Thyroid gland (tissue), 4 donors: ENCODE data around the gene ZNF865. TPM values are rescaled to one million over a fixed set of nuclear protein-coding genes. Genes with fewer than 3 reads are reported as not detected.

Experiments used
- DNase-seq, 2 donors: peaks; one replicate each; pipeline ENCODE4 v3.0.0-alpha.2; 2019
- H3K27ac ChIP-seq, 3 donors: fragments of 200-600 bp; sonication (generic); 1 replicate in 2 of 3; 2 replicates in 1 of 3; pipeline ENCODE4 v1.5.1; 2016 to 2019; ENCODE audit warnings: mild to moderate bottlenecking in 1 of 3, moderate library complexity in 1 of 3
- H3K27me3 ChIP-seq: fragments of 200-600 bp; sonication (generic); one replicate; pipeline ENCODE4 v1.5.1; 2019
- H3K36me3 ChIP-seq, 2 donors: fragments of 200-600 bp; sonication (generic); one replicate each; pipeline ENCODE4 v1.5.1; 2016 to 2019
- H3K4me1 ChIP-seq, 2 donors: fragments of 200-600 bp; sonication (generic); one replicate each; pipeline ENCODE4 v1.5.1; 2017 to 2019
- H3K4me3 ChIP-seq, 3 donors: fragments of 200-600 bp; sonication (generic); replicated peaks in 1 of 3; 1 replicate in 2 of 3; 2 replicates in 1 of 3; pipeline ENCODE4 v1.5.1; 2016; ENCODE audit warnings: mild to moderate bottlenecking in 1 of 3
- H3K9me3 ChIP-seq: fragments of 200-600 bp; sonication (generic); one replicate; pipeline ENCODE4 v1.5.1; 2017
- CTCF ChIP-seq, 6 experiments: fragments of 200-600 bp in 3 of 6; fragments of 450-650 bp in 3 of 6; sonication (generic) in 3 of 6; IDR thresholded peaks; one replicate each; pipeline ENCODE4 v1.5.1; 2016 to 2019; ENCODE audit warnings: antibody characterized with exemption in 6 of 6, mild to moderate bottlenecking in 2 of 6, inconsistent platforms in 1 of 6, moderate library complexity in 1 of 6
- POLR2A ChIP-seq, 2 donors: fragments of 450-650 bp; IDR thresholded peaks; one replicate each; pipeline ENCODE4 v1.6.1; 2017; ENCODE audit warnings: antibody characterized with exemption in 2 of 2, mild to moderate bottlenecking in 2 of 2, moderate library complexity in 1 of 2
- WGBS, 2 donors: methylation state at CpG; one replicate each; pipeline ENCODE4 v1.1.5; 2017; 5-methylcytosine and 5-hydroxymethylcytosine counted together
- intact Hi-C: fragments of 100-400 bp; cut with DNase I; formaldehyde crosslinking; loops from one replicate; pipeline ENCODE4 v1.15.1; 2023
- total RNA-seq, 4 donors: library from RNA; depleted of rRNA; stranded (reverse); fragments of >200 nt; gene quantifications; one replicate each; pipeline ENCODE4 v1.2.3, GENCODE V29; 2016

ZNF865 gene
- total RNA-seq, 4 donors from 2014 or later, result 5.5 to 12.6 (median 9.1) TPM

- peaks cover 0 to 5% of the 10 kb centered on the region in 2 donors for H3K36me3 ChIP-seq
- H3K4me1 ChIP-seq, result peaks cover 39 to 54% of the 10 kb centered on the region in 2 donors
- H3K4me3 ChIP-seq, result peak within 1 kb of the TSS; percentile 40 to 84 (median 61)
- peak; percentile 80 to 84 for DNase-seq
- TF ChIP-seq POLR2A (IDR thresholded peaks at IDR 0.05), result peak in 1 of 2 donors; percentile 29
- TF ChIP-seq CTCF (IDR thresholded peaks at IDR 0.05), result no peak
- intact Hi-C loops, result no loop called here
- H3K9me3 ChIP-seq, result no peaks in the 10 kb centered on the region
- WGBS, 2 donors, result 0% methylated on average over 38 to 39 of the region's 89 CpGs
- H3K27ac ChIP-seq, result peak within 1 kb of the TSS; percentile 86 to 96 (median 91)
- no peaks in the 10 kb centered on the region for H3K27me3 ChIP-seq
These were observed 35.4 kb downstream of the ZNF865 start, which contains the start of gene ZNF580 for GRCh38 chr19:55640577-55641425. TSS of gene ZNF580 (plus strand) at chr19:55641002. CDS start at chr19:55642509, 1,507 bp downstream.

GRCh38 chr19:55641426-55642152, 36.1 kb downstream of the ZNF865 start:
- Histone ChIP-seq H3K4me3 (peak overlapping the region; percentile 40 to 84 (median 61)), H3K4me1 (peaks cover 33 to 46% of the 10 kb centered on the region in 2 donors), H3K36me3 (peaks cover 0 to 5% of the 10 kb centered on the region in 2 donors), H3K27ac (peak overlapping the region; percentile 86 to 96 (median 91)), H3K9me3 (no peaks in the 10 kb centered on the region), H3K27me3 (no peaks in the 10 kb centered on the region)
- DNase-seq, result no peak
- TF ChIP-seq POLR2A (IDR thresholded peaks at IDR 0.05) (no peak), CTCF (IDR thresholded peaks at IDR 0.05) (no peak)
- WGBS, 2 donors, result 1 to 2% methylated on average over 25 of the region's 25 CpGs
- intact Hi-C loops, result no loop called here

- intact Hi-C loops, result no loop called here
- Histone ChIP-seq H3K27me3 (no peaks in the 10 kb centered on the region), H3K27ac (peak overlapping the region; percentile 86 to 96 (median 91)), H3K4me3 (peak overlapping the region in 1 of 3 donors; percentile 84), H3K4me1 (peaks cover 32 to 49% of the 10 kb centered on the region in 2 donors), H3K36me3 (peaks cover 0 to 5% of the 10 kb centered on the region in 2 donors), H3K9me3 (no peaks in the 10 kb centered on the region)
- DNase-seq, result peak; percentile 36 to 54
- TF ChIP-seq CTCF (IDR thresholded peaks at IDR 0.05) (no peak), POLR2A (IDR thresholded peaks at IDR 0.05) (peak in 1 of 2 donors; percentile 5)
- WGBS, 2 donors, result 1 to 2% methylated on average over 10 to 32 of the region's 65 CpGs
These were observed 36.9 kb downstream of the ZNF865 start for GRCh38 chr19:55642153-55643002.

GRCh38 chr19:55643003-55643886, 37.8 kb downstream of the ZNF865 start, which contains the start of gene ZNF581:
TSS of gene ZNF581 (plus strand) at chr19:55643649. CDS start at chr19:55644572, 923 bp downstream.
- H3K4me1 ChIP-seq, result peaks cover 33 to 52% of the 10 kb centered on the region in 2 donors
- peaks cover 0 to 5% of the 10 kb centered on the region in 2 donors for H3K36me3 ChIP-seq
- peak; percentile 72 to 75 for DNase-seq
- no peak for TF ChIP-seq CTCF (IDR thresholded peaks at IDR 0.05)
- TF ChIP-seq POLR2A (IDR thresholded peaks at IDR 0.05), result peak in 1 of 2 donors; percentile 4
- 1 to 2% methylated on average over 43 to 50 of the region's 56 CpGs for WGBS, 2 donors
- intact Hi-C loops, result no loop called here
- H3K9me3 ChIP-seq, result no peaks in the 10 kb centered on the region
- no peaks in the 10 kb centered on the region for H3K27me3 ChIP-seq
- peak within 1 kb of the TSS; percentile 34 to 84 (median 60) for H3K4me3 ChIP-seq
- H3K27ac ChIP-seq, result peak within 1 kb of the TSS; percentile 31 to 96 (median 93)
